Right lung (tissue), 5 donors: ENCODE data around the gene FOXO3. TPM values are rescaled to one million over a fixed set of nuclear protein-coding genes. Genes with fewer than 3 reads are reported as not detected.
"Not testable (repeated sequence)": the region's sequence is repeated elsewhere in the genome, so short reads cannot be mapped to it uniquely, and the experiment has no call there.

Experiments used
- DNase-seq, 2 donors: peaks; one replicate each; pipeline ENCODE4 v3.0.0-alpha.2; 2013
- polyA plus RNA-seq, 5 donors: library from polyadenylated mRNA; unstranded; fragments of 120-200 nt; gene quantifications; one replicate each; pipeline versions ENCODE4 v1.2.1 to v1.2.3, GENCODE V29; 2013; ENCODE audit warnings: inconsistent platforms in 1 of 5, low replicate concordance in 1 of 5; ENCODE audit not compliant: insufficient read length in 5 of 5, insufficient read depth in 1 of 5

Gene FOXO3
- polyA plus RNA-seq, 5 donors = 46.6 to 68.1 (median 60.2) TPM

GRCh38 chr6:108682383-108683119, 121.8 kb downstream of the FOXO3 start:
- not testable (repeated sequence) for DNase-seq

- DNase-seq = not testable (repeated sequence)
These were observed 123.3 kb downstream of the FOXO3 start for GRCh38 chr6:108683976-108684375.

GRCh38 chr6:108684771-108685329, 124.1 kb downstream of the FOXO3 start:
- DNase-seq = no peak

- DNase-seq = no peak
These were observed 125.3 kb downstream of the FOXO3 start for GRCh38 chr6:108685970-108686369.

GRCh38 chr6:108686896-108687295, 126.2 kb downstream of the FOXO3 start:
- DNase-seq = no peak

GRCh38 chr6:108687921-108688320, 127.2 kb downstream of the FOXO3 start:
- no peak for DNase-seq

- peak; percentile 89 to 91 for DNase-seq
These were observed 128.8 kb downstream of the FOXO3 start for GRCh38 chr6:108689272-108690161.

- no peak for DNase-seq
These were observed 129.8 kb downstream of the FOXO3 start for GRCh38 chr6:108690326-108691049.

- peak in 1 of 2 donors; percentile 59 for DNase-seq
These were observed 132.9 kb downstream of the FOXO3 start for GRCh38 chr6:108693430-108694154.

- no peak for DNase-seq
These were observed 134.1 kb downstream of the FOXO3 start for GRCh38 chr6:108694816-108695215.

GRCh38 chr6:108697561-108698161, 136.9 kb downstream of the FOXO3 start:
- DNase-seq = no peak

GRCh38 chr6:108698593-108699289, 138.0 kb downstream of the FOXO3 start:
- DNase-seq = no peak

- peak; percentile 92 to 95 for DNase-seq
These were observed 138.7 kb downstream of the FOXO3 start for GRCh38 chr6:108699290-108700041.

- no peak for DNase-seq
These were observed 141.6 kb downstream of the FOXO3 start for GRCh38 chr6:108702106-108702851.

GRCh38 chr6:108706649-108707048, 145.9 kb downstream of the FOXO3 start:
- no peak for DNase-seq

- no peak for DNase-seq
These were observed 146.7 kb downstream of the FOXO3 start for GRCh38 chr6:108707328-108707976.

GRCh38 chr6:108710030-108710429, 149.3 kb downstream of the FOXO3 start:
- no peak for DNase-seq

GRCh38 chr6:108710551-108710950, 149.8 kb downstream of the FOXO3 start:
- no peak for DNase-seq
